Coronary artery (tissue), 2 donors: ENCODE data around the gene ACSM5.

Experiments
- DNase-seq: peaks from one replicate; pipeline ENCODE4 v3.0.0-alpha.2; 2017; ENCODE audit warnings: low spot score
- H3K27ac ChIP-seq, 2 donors: fragments of 200-600 bp; sonication (generic); one replicate each; pipeline ENCODE4 v1.5.1; 2016 to 2019
- H3K4me3 ChIP-seq: fragments of 200-600 bp; sonication (generic); 2 replicates; pipeline ENCODE4 v1.5.1; 2016; ENCODE audit warnings: mild to moderate bottlenecking, moderate library complexity
- TF ChIP-seq, protein P1 (sequence below): fragments of 200-600 bp; sonication (generic); IDR thresholded peaks from one replicate; pipeline ENCODE4 v1.5.1; 2019; ENCODE audit warnings: antibody characterized with exemption

The ACSM5 gene

DNA sequence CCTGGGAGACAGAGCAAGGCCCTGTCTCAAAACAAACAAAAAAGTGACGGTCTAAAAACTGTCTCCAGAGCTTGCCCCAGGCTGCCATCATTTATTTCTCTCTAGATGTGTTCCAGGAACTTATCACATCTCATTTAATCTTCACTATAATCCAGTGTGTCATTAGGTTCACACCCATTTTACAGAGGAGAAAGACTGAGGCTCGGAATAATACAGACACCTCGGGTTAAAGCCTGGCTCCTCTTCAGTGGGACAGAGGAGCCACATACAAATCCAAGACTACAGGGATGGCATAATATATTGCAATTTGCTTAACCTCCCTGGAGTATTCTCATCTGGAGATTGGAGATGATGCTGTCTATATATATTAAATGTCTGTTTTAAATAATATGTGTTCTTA is 10.7 kb upstream of the ACSM5 start:
- TF ChIP-seq, protein P1, sequence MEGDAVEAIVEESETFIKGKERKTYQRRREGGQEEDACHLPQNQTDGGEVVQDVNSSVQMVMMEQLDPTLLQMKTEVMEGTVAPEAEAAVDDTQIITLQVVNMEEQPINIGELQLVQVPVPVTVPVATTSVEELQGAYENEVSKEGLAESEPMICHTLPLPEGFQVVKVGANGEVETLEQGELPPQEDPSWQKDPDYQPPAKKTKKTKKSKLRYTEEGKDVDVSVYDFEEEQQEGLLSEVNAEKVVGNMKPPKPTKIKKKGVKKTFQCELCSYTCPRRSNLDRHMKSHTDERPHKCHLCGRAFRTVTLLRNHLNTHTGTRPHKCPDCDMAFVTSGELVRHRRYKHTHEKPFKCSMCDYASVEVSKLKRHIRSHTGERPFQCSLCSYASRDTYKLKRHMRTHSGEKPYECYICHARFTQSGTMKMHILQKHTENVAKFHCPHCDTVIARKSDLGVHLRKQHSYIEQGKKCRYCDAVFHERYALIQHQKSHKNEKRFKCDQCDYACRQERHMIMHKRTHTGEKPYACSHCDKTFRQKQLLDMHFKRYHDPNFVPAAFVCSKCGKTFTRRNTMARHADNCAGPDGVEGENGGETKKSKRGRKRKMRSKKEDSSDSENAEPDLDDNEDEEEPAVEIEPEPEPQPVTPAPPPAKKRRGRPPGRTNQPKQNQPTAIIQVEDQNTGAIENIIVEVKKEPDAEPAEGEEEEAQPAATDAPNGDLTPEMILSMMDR = no peak
- Histone ChIP-seq H3K4me3 (no peak overlapping the region), H3K27ac (no peak overlapping the region)
- no peak for DNase-seq

DNA sequence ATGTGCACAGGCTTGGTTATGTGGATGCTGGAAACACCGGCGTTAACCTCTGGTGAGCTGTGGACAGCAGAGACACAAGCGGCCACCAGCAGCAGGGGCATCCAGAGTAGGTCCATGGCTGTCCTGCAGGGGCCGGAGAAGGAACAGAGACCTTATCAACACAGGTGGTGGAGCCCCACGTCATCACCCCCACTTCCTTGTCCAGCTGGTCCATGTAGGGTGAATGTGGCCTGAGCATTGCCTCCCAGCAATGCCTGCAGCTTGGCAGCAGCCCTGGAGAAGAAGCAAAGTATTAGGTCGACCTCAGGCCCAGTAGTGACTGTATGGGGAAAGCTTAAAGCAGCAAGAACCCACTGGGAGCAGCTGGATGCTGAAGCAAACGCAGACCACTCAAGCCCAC is 10.1 kb upstream of the ACSM5 start:
- no peak for DNase-seq
- H3K4me3 ChIP-seq = no peak overlapping the region
- no peak overlapping the region for H3K27ac ChIP-seq
- TF ChIP-seq, protein P1 = no peak

DNA sequence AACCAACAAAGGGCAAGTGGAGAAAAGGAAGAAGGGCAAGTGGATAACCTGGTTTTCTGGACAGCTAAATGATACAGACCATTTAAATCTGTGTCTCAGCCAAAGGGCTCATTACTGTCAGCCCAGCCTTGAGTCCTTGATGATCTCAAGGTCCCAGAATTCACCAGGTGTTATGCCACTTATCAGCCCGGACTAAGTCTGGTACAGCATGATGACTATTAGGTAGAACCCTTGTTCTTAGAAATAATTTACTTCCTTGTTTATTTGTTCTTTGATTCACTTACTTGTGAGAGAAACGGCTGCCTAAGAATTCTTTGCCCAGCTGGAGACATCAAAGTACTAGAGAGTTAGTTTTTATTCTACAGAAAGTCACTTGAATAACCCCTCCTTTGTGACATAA is 8.3 kb upstream of the ACSM5 start:
- TF ChIP-seq, protein P1 = no peak
- Histone ChIP-seq H3K4me3 (no peak overlapping the region), H3K27ac (no peak overlapping the region)
- DNase-seq = no peak

DNA sequence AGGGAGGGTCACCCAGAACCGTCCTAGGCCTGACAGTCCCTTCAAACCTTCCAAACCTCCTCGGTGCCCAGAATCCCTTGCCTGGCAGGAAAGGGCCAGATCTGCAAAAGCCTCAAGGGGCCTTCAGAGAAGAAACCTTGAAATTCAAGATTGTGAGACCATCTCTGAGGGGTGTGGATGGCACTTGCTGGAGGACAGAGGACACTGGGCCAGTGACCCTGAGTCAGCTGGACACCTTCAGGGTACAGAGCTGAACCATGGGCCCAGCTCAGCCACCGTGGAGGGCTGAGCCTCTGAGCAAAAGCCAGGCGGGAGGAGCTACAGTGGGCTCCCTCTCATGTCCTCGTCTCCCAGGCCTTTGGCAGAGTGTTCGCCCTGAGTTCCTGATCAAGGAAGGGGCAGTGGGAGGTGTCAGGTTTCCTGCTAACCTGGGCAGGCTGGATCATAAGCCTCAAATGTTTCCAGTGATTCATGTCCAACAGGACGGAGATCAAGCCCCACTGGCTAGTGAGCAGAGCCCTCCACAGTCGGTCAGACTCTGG is 7.8 kb upstream of the ACSM5 start:
- no peak for DNase-seq
- Histone ChIP-seq H3K4me3 (no peak overlapping the region), H3K27ac (no peak overlapping the region)
- TF ChIP-seq, protein P1 = no peak

- no peak for DNase-seq
- Histone ChIP-seq H3K27ac (no peak overlapping the region), H3K4me3 (no peak overlapping the region)
- TF ChIP-seq, protein P1 = no peak
These were observed 6.7 kb upstream of the ACSM5 start for GRCh38 chr16:20402651-20403050.

DNA sequence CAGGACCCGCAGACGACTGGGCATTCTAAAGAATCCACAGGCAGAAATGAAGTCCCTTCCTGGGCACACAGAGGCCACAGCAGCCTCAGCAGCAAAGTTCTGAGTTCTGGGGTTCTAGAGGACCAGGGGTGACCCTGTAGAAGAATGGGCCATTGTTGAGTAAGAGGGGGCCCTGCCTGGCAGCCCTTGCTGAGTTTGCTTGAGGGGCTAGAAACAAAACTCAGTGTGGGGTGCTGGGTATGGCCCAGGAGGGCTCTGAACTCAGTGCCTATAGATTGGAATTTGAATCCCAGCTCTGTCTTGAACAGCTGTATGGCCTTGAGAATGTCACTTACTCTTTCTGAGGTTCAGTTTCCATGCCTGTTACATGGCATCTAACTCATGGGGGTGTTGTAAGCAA is 4.7 kb upstream of the ACSM5 start, which contains the start of gene PDILT:
PDILT (minus strand) TSS at position 101 of the 400 bp plus-strand sequence. CDS start 5,437 bp downstream, outside the sequence.
- TF ChIP-seq, protein P1 = no peak
- Histone ChIP-seq H3K27ac (no peak within 1 kb of the TSS), H3K4me3 (no peak within 1 kb of the TSS)
- DNase-seq = no peak

GRCh38 chr16:20410121-20410723 is 888 bp downstream of the ACSM5 start:
- no peak for DNase-seq
- no peak overlapping the region for H3K4me3 ChIP-seq
- TF ChIP-seq, protein P1 = no peak
- H3K27ac ChIP-seq = peak overlapping the region in 1 of 2 donors; percentile 51
